DMS53 treated with DMSO at 0.1 percent for 48 hours (cell line): ENCODE measurements around the gene PTGR2.
"Not testable (repeated sequence)": the region's sequence is repeated elsewhere in the genome, so short reads cannot be mapped to it uniquely, and the experiment has no call there.

Experiments
- DNase-seq: peaks from one replicate; lab custom pipeline; 2025; ENCODE audit not compliant: unreplicated experiment; lab: John Stamatoyannopoulos, UW

PTGR2 gene

DNA sequence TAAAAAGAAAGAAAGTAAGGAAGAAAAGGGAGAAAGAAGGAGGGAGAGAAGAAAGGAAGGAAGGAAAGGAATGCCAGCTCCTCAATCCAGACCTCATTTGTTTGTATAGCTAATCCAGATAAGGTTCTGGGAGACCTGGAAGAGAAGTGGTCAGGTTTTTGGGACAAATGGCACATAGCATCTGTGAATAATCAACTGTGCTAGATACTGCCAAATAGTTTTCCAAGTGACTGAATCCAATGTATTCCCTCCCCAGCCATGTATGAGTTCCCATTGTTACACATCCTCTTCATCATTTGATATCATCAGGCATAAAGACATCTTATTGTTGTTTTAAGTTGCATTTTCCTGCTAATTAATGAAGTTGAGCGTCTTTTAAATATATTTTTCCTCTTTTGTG, 18.6 kb upstream of the PTGR2 start:
- no peak for DNase-seq

DNA sequence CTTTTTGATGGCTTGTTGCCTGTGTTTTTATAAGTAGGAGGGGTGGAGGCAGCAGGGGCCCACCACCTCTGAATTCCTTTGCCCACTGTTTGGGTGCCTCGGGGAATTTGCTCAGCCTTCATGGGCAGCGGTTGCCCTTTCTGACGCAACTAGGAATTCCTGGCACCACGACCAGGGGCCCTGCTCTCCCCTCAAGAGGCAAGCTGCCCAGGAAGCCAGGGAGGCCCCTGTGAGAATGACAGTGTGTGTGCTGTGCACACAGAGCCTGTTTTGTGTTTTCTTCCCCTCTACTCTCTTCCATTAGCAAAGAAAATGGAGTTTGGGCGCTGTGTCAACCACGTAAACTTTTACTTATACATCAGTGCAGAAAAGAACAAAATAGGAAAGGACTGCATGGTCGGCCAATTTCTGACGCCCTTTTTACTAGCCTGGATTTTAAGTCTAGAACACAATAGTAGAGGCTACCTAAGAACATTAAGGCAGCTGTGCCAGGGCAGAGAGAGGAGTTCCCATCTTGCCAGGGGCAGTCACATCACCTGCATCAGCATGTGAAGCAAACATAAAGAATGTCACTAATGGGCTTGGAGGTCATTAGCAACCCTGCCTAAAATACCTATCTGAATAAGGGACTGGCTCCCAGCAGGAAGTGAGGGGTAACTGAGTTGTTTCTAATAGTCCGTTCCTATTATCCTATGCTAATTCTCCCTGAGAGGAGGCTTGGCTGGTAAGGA, 17.9 kb upstream of the PTGR2 start:
- DNase-seq, result no peak

DNA sequence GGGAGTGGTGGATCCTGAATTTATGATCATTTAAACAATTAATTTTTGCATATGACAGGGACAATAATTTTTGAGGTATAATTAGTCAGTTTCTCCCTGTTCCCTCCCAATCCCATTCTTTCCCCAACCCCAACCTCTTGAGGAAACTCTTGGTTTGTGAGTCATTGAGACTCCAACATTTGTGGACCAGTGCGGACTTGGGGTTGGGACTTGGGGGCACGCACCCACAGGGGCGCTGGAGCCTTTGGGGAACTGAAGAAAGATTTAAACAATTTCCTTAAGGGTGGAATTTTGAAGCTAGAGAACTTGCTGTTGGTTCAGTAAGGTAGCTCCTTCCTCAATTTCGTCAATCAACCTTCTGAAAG, 17.4 kb upstream of the PTGR2 start:
- DNase-seq, result no peak

DNA sequence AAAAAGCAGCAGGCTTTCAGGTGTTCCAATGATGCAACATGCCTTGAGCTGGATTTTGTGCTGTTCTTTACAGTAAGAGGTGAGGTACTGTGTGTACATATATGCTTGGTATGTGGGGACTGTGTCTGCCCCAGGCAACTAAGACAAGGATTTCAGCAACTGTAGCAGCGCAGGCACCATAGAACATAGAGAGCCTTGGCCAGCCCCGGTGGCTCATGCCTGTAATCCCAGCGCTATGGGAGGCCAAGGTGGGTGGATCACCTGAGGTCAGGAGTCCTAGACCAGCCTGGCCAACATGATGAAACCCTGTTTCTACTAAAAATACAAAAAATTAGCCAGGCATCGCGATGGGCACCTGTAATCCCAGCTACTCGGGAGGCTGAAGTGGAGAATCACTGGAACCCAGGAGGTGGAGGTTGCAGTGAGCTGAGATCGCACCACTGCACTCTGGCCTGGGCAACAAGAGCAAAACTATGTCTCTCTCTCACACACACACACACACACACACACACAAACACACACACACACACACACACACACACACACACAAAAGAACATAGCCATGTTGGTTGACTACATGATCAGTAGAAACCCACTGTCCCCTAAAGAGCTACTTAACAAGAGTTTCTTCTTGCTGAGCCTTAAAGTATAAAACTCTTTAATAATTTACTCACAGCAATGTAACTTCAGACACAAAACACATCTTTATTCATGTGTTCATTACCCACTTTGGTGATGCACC, 13.2 kb upstream of the PTGR2 start:
- not testable (repeated sequence) for DNase-seq

- no peak for DNase-seq
Observed at GRCh38 chr14:73842201-73842600, 9.4 kb upstream of the PTGR2 start.

DNA sequence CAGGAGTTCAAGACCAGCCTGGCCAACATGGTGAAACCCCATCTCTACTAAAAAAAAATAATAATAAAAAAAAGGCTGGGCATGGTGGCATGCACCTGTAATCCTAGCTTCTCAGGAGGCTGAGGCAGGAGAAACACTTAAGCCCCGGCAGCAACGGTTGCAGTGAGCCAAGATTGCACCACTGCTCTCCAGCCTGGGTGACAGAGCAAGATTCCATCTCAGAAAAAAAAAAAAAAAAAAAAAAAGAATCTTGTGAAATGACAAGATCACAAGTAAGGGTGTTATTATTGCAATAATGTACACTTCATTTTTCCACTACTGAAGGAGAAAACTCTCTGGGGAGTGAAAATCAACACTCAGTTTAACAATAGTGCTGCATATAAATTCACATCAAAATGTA, 8.8 kb upstream of the PTGR2 start:
- DNase-seq, result no peak

DNA sequence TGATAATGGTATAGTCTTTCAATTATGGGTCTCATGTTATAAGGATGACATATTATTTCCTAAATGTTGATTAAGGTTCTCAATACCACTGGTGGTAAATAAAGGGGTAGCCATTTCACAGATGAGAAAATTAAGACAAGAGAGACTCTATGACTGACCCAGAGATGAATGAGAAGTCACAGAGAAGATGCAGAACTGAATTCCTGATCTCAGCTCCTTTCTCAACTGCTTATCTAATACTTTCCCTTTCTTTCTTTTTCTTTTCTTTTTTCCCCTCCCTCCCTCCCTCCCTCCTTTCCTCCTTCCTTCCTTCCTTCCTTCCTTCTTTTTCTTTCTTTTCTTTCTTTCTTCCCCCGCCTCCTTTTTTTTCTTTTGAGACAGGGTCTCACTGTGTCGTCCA, 8.3 kb upstream of the PTGR2 start:
- DNase-seq, result no peak

- no peak for DNase-seq
Observed at GRCh38 chr14:73846947-73847346, 4.7 kb upstream of the PTGR2 start.

DNA sequence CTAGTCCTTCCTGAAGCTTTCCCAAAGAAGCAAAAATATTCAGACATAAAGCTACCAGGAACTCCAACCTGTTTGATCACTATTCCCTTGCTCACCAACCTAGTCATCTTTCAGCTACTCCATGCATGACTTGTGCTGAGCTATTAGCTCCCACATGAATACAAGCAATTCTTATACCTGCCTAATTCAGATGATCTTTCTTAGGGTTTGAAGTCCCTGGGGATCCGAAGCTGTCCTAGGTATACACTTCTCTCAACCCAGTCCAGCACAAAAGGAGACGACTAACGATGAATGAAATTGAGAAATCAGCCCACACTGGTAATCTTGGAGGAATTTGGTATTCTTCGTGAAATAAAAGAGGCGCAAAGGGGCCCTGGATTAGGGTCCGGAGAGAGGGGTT, 631 bp upstream of the PTGR2 start:
- peak; percentile 21 for DNase-seq

- no peak for DNase-seq
Observed at GRCh38 chr14:73859145-73859544, 7.5 kb downstream of the PTGR2 start.

DNA sequence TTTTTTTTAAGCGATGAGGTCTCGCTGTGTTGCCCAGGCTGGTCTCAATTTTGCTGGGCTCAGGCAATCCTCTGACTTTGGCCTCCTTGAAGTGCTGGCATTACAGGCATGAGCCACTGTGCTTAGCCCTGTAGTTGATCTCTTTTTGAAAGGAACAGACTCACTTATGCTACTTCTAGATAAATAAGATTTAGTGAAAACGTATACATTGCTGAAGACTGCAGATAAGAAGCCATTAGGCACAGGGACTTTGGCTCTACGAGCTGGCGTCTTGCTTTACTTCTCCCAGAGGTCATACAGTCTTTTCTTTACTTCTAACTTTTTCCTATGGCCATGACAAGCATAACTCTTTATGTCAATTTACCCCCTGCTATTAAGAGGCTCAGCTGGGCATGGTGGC, 9.4 kb downstream of the PTGR2 start:
- DNase-seq, result no peak

DNA sequence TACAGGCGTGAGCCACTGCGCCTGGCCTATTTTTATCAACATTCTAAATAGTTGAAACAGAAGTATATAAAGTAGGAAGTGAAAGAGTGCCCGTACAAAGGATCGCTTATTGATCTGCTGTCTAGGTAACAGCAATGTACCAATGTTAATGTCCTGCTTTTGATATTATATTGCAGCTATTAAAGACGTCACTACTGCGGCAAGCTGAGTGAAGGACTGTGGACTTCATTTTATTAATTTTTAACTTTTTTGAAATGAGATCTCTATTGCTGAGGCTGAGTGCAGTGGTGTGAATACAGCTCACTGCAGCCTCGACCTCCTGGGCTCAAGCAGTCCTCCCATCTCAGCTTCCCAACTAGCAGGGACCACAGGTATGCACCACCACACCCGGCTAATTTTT, 10.8 kb downstream of the PTGR2 start:
- DNase-seq, result no peak

DNA sequence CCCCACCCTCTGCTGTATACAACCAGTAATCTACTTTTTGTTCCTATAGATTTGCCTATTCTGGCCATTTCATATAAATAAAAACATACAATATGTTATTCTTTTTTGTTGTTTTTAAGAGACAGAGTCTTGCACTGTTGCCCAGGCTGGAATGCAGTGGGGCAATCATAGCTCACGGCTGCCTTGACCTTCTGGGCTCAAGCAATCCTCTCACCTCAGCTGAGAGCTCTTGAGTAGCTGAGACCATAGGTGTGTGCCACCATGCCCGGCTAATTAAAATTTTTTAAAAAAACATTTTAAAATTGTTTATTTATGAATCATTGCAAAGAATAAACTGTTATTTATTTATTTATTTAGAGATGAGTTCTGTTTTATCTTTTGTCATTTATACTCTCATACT, 11.6 kb downstream of the PTGR2 start:
- no peak for DNase-seq

GRCh38 chr14:73865534-73866113, 14.0 kb downstream of the PTGR2 start:
- DNase-seq, result no peak

DNA sequence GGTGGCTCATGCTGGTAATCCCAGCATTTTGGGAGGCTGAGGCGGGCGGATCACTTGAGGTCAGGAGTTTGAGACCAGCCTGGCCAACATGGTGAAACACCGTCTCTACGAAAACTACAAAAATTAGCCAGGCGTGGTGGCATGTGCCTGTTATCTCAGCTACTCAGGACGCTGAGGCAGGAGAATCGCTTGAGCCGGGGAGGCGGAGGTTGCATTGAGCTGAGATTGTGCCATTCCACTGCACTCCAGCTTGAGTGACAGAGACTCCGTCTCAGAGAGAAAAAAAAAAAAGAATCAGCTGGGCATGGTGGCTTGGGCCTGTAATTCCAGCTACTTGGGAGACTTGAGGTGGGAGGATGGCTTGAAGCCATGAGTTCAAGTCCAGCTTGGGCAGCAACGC, 18.1 kb downstream of the PTGR2 start:
- DNase-seq, result not testable (repeated sequence)

GRCh38 chr14:73870525-73871235, 19.0 kb downstream of the PTGR2 start:
- DNase-seq, result no peak

GRCh38 chr14:73873660-73874059, 22.0 kb downstream of the PTGR2 start:
- DNase-seq, result no peak

DNA sequence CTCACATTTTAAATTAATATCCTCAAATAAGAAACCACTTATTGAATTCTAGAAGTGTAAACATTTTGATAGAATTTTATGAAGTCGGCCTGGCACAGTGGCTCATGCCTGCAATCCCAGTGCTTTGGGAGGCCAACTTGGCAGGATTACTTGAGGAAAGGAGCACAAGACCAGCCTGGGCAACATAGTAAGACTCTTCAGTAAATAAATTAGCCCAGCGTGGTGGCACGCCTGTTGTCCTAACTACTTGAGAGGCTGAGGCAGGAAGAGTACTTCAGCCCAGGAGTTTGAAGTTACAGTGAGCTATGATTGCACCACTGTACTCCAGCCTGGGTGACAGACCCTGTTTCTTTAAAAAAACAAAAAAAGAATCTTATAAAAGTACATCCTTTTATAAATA, 26.2 kb downstream of the PTGR2 start:
- DNase-seq, result no peak

DNA sequence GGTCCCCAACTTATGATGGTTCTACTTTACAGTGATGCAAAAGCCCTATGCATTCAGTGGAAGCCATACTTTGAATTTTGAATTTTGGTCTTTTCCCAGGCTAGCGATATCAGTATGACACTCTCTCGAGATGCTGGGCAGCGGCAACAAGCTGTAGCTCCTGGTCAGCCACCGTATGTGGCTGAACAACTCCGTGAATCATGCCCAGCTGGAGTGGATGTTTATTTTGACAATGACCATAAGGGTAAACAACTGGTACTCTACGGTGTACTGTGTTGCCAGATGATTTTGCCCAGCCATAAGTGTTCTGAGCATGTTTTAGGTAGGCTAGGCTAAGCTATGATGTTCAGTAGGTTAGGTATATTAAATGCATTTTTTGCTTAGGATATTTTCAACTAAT, 26.8 kb downstream of the PTGR2 start:
- peak; percentile 24 for DNase-seq

- DNase-seq, result no peak
Observed at GRCh38 chr14:73879027-73879426, 27.4 kb downstream of the PTGR2 start.

GRCh38 chr14:73884438-73885190, 33.0 kb downstream of the PTGR2 start:
- no peak for DNase-seq
